ENCODE results near the gene TIMM17B.

The TIMM17B gene

DNA sequence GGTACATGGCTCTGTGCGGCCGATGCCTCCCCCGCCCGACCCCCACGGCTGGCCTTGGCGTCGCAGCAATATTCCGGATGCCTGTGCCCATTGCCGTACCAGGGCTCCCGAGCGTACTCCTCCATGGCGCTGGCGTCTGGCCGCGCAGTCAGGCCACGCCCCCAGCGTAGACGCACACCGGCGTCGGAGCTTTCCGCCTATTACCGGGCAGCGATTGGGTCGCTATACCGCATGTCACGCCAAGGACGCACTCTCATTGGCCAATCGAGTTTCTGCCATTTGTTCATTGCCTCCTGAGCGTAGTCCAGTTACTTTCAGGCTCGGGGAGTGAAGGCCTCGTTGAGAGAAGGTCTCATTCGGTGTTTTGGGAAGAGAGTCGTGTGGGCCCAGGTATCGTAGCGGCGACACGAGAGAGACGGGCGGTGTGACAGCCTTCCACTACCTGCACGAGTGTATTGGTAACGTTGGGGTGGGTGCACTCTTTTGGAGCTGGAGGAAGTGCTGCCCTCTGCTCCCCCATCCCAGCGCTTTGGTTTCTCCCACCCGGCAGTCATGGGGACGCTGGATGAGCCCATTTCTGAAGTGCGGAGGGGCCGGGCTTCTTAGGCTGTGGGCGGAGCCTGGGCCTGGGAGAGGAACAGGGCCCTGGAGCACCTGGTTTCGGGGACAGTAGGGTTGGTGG is at the start of gene TIMM17B, which contains the start of gene PQBP1:
TIMM17B (minus strand) TSS at position 144 of the 682 bp plus-strand sequence; CDS start at position 125, 19 bp downstream.
PQBP1 (plus strand) TSS at position 306 of the 682 bp plus-strand sequence. CDS start 580 bp downstream, outside the sequence.
- peak; percentile 87 for DNase-seq (ENCODE audit: low spot score)

DNA sequence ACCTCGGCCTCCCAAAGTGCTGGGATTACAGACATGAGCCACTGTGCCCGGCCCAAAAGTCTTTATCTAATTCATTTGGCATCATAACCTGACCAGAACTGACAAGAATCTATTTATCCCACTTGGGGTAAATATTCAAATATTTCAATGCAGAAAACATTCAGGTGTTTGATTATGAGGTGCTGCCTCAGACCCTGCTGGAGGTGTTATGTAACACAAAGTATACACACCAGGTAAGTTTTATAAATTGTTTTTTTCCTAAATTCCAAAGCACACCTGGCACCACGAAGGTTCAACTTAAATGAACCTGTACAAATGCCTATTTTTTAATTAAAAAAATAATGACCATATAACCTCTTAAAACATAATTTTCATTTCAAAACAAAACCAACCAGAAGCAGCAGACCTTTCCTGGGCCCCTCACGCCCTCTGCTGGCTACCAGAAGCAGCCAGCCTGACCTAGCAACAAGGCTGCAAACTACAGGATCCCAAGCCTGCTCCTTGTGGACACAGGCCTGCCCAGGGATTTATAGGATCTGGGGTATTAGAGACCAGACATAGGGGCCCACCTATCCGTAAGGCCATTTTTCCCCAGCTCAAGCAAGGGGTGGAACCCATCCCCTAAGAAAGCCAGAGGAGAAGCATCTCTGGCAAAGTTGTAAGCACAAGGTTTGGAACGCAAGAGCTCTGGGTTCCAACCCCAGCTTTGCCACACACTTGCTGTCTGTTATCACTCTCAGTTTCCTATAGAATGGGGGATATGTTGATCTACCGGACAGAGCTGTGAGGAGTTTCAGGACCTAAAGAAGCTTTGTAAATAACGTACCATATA is 48.2 kb upstream of the TIMM17B start:
- DNase-seq (ENCODE audit: low spot score): peak; percentile 42

DNA sequence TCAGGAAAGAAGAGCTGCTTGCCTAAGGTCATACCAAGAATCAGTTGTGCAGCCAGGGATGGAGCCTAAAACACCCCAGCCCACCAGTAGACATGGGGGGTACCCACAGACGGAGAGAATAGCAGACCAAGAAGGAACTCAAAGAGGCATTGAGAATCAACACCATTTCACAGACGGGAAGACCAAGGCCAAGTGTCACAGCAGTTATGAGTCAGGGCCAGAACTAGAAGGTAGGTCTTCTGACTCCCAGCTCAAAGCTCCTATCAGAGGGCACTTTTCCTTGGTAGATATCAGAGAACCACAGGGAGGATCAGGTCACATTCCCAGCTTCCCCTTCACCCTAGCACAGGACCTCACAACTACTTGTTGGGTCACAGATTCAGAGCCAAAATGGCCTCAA is 45.3 kb upstream of the TIMM17B start:
- no peak for DNase-seq (ENCODE audit: low spot score)

DNA sequence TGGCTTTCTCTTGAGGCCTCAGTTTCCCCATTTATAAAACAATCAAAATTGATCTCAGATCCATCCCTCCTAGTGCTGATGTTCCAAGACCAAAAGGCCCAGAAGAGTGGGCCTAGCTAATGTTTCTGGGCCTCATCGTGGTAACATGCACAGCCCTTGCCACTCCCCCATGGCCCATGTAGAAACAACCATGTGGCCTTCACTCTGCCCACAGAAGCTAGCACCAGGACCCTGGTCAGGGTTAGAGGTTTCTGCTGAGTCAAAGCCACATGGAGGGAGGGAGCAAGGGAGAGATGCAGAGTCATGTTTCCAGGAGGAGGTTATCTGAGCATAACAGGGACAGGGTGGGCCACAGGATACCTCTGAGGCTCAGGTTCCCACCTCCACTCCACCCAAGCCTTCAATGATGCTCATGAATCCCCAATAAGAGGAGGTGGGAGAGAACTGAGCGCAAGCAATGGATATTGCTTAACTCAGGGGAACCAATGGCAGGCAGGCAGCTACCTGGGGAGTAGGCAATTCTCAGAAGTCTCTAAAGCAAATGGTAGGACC is 42.9 kb upstream of the TIMM17B start:
- DNase-seq (ENCODE audit: low spot score): no peak

DNA sequence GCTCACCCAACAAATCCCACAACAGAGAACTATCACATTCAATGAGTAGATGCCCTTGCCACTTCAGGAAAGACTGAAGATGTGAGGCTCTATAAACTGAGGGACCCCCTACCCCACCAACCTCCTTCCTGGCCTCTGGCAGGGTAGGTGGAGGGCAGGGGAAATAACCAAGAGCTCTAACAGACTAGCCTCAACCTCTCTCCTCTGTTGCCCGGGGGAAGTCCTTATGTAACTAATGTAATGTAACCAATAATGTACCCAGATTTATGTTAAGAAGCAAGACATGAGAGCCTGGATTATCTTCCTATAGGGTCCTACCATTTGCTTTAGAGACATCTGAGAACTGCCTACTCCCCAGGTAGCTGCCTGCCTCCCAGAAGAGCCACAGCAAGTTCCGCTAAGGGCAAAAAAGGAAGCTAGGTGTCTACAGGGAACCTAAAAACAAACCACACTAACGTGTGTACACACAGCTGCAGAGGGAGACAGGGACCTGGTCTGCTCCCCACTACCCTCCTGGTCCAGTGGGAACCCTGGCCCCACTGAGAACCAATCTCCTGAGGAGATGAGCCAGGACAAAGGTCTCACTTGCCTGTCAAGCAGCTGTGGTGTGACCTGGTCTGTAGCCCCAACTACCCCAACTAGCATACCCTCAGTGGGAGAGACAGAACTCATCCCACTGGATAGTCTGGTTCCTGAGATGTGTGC is 42.1 kb upstream of the TIMM17B start:
- no peak for DNase-seq (ENCODE audit: low spot score)

DNA sequence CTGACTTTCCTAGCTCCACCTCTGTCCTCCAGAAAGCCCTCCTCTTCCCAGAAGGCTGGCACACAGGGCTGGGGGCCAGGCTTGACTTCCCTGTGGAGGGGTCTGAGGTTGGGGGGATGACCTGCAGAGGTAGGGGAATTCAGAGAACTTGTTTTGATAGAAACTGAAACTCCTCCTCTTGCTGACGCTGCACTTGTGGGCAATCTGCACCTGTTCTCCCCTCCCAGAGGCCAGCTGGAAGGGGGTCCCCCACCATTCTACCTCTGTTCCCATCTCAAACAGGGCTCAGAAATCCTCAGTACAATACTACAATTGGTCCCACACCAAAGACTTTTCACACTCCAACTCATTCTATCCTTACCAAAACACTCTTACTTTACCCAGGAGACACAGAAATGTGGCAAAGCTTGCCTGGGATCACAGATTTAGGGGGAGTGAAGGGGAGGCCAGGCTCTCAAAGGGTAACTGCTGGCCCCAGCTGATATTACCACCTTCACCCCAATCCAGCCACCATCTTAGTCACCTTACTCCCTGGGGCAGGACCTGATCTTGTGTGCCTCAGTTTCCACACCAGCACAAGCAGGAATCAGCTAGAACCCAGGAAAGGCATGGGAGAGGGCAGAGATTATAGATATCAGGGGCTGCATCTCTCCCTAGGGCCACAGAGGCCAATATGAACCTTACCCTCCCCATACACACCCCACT is 41.3 kb upstream of the TIMM17B start:
- DNase-seq (ENCODE audit: low spot score): no peak

DNA sequence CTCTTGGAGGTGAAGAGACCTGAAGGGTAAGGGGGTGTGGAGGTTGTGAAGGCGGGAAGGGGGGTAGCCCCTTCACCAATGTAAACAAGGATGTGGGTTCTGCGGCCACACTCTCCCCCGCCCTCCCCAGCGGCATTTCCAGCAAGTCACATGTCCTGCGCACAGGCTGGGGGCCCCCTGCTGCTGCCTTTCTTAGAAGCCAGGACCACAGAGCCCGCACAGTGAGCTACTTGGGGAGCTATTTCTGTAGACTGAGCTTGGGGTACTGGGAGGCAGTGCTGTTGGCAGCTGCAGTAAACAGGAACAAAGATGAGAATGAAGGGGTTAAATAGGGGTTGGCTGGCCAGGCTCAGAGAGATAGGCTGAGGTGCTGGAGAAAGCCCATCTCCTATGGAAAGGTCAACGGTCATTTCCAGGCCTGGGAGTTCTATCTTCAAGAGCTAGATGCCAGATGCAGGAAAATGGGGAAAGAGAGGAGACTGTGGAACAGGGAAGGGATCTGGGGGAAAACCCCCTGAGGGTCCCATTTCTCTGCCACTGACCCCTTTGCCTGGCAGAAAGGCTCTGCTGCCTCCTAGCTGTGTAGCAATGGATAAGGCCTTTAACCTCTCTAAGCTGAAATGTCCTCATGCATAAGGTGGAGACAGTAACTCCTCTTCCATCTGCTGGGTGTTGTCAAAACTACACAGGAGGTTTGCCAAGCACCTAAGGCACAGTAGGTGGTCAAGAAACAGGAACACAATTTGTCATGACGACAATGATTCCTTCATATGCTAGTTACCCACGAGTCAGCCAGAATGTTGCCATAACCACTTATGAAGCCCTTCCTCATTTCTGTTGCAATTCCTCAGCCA is 39.7 kb upstream of the TIMM17B start:
- DNase-seq (ENCODE audit: low spot score): no peak

DNA sequence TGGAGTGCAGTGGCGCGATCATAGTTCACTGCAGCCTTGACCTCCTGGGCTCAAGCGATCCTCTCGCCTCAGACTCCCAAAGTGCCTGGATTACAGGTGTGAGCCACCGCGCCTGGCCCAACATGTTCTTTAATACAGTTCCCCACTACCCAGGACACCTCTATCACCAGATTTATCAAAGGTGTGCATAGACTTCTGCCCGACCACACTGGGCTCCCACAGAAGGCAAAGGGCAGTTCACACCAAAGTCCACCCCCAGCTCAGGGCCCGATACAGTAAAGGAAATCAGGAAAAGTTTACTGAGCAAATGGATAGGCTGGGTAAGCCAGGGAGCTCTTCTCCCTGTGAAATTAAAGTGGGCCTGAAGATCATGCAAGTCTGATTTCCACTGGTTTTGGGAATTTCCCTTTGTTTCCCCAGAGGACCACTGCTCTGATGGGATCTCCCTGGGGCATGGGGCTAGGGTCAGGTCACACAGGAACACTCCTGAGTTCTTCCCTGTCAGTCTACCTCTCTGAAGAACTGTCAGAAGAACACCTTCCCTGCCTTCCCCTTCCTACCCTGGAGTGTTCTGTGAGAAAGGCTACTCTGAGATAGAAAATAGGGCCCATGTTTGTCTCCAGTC is 39.0 kb upstream of the TIMM17B start:
- no peak for DNase-seq (ENCODE audit: low spot score)

DNA sequence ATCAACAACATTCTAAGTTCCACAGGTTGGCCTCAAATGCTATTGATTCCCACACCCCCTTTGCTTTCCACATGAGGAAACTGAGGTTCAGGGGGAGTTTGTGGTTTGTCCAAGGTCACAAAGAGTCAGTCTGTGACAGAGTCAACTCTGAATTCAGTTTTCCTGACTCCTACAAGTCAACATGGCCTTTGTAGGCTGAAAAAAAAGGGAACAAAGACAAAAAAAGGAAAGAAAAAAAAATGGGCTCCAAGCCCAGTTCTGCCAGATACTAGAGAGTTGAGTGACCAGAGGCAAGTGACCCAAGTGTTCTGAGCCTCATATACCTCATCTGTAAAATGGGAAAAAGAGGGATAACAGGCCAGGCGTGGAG is 37.7 kb upstream of the TIMM17B start:
- no peak for DNase-seq (ENCODE audit: low spot score)

DNA sequence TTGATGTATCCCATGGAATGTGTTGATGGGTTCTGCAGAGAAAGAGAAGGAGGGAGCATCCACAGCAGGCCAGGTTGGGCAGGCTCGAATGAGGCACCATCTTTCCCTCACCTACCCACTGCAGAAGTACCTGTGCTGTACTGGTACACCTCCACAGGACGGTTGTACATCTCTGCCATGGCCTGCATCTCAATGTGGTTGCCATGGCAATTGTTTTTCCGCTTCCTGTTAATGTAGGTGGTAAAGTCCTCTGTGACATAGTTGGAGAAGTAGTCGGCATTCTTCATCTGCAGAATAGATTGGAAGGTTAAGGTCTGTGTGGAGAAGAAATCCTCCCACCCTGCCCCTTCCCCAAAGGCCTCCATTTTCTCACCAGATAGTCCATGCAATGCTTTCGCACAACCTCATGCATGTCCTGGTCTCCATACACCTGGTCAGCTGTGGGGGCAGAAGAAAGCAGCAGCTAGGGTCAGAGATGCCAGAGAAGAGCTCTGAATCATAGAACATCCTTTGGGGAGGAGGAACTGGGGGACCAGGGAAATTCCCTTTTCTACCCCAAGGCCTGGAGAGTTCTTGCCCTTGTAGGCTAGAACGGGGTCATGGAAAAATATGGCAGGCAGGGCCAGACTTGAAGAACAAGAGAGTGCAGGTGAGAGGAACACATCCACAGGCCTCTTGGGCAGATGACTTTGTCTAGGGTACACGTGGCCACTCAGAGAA is 37.2 kb upstream of the TIMM17B start:
- DNase-seq (ENCODE audit: low spot score): no peak

DNA sequence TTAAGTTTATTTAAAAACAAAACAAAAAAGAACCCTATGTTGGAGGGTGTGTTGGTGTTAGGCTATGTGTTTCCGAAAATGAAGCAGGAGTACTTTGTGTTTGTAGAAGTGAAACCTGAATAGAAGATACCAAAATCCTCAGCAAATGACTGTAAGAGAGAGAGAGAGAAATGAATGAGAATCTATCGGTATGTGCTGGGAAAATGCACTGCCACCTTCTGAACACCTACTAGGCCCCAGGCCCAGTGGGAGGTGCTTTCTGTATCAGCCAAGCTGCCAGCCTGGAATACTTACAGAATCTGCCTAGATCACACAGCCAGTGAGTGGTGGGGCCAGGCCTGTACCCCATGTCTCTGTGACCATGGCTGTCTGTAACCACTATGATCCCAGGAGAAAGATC is 36.2 kb upstream of the TIMM17B start:
- DNase-seq (ENCODE audit: low spot score): no peak

DNA sequence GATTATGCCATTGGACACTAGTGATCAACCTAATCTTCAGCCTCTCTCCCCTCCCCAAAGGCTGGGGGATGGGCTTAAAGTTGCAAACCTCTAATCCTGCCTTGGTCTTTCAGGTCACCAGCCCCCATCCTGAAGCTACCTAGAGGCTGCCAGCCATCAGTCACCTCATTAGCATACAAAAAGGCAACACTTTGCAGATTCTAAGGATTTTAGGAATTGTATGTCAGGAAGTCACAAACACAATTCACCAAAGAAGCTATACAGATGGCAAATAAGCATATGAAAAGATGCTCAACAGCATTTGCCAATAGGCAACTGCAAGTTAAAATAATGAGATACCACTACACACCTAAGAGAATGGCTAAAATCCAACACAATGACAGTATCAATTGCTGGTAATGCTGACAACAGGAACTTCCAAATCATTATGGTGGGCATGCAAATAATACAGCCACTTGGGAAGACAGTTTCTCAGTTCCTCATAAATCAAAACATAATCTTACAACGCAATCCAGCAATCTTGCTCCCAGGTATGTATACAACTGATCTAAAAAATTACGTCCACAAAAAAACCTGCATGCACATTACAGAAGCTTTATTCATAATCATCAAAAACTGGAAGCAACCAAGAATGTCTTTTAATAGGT is 30.3 kb upstream of the TIMM17B start:
- no peak for DNase-seq (ENCODE audit: low spot score)

DNA sequence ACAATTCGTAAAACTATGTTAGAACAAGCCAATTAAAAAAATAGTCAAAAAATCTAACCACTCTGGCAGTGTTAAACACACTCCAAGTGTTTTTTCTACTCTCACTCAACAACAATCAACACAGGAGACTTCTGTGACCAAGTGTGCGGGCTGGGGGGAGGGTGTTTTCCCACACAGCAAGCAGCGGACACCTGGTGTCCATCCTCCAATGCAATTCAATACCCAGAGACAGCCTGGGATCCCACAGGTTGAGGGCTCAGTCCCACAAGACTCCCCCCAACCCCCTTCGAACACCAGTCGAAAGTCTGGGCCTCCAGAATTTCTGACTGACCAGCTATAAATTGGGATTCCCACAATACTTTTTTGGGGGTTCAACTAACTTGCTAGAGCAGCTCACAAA is 29.6 kb upstream of the TIMM17B start:
- no peak for DNase-seq (ENCODE audit: low spot score)

DNA sequence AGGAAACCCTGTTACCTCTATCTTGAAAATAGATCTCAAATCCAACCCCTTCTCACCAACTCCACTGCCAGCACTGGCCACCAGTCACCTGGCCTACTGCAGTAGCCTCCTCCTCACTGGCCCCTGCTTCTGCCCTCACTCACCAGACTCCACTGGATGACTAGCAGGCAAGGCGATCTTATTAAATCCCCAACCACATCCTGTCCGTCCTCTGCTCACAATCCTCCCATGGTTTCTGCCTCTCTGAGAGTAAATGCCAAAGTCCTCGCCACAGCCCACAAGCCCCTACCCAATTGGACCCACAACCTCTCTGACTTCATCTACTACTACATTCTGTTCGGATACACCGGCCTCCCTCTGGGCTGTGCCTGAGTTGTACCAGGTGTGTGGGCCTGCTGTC is 26.7 kb upstream of the TIMM17B start:
- no peak for DNase-seq (ENCODE audit: low spot score)

DNA sequence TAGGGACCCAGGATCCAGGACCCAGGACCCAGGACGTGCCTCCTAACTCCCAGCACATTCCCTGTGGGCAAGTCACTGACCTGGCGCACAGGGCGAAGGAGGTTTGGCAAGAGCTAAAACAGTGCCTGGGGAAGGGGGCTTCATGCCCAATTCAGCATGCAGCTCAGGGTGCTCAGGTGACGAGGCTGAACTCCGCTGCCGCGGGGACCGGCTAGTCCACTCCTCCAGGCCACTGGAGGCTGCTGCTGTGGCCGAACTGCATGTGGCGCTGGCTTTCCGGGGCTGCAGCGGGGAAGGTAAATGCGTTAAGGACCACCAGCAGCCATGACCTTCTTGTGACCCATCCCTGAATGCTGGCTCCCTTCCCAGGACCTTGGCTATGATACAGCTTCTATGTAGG is 26.2 kb upstream of the TIMM17B start:
- no peak for DNase-seq (ENCODE audit: low spot score)

DNA sequence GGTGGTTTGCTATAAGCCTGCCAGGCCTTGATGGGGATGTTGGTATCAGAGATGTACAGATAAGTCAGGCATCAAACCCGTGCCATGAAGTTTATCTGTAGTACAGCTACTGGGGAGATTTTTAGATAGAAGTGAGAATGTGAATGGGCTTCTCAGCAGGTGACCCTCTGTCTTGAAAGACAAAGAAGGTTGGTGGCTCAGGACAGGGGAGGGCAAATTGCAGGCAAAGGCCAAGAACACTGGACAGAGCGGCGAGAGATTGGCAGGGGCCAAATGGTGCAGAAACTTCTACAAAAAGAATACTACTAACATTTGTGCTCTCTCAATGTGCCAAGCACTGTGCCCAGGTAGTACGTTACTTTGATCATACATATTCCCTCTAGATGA is 23.1 kb upstream of the TIMM17B start:
- no peak for DNase-seq (ENCODE audit: low spot score)

DNA sequence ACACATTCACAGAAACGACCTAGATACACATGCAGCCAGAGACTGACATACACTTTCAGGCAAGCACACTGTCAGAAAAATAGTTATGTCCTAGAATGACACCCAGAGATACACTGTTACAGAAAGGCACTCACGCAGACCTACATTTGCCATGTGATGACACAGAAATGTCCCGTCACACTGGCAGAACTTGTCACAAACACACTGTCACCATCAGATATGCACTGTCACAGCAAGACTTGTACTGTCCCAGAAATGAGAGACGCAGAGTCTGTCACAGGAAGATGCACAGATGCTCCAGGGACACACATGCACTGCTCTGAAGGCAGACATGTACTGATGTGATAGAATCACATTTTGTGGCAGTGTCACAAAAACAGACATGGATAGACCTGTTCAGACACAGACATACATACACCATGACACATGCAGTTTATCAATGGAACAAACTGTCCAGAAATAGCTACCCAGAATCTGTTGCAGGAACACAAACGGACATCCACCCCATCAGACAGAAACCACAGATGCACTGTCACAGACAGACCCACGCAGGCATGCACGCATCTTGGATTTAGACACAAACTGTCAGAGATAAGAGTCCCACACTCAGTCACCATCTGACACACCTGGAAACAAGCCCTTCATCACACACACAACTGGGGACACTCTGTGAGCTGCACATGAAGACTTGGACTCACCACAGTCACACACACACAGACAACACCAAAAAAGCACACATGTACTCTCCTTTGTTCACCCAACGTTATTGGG is 22.6 kb upstream of the TIMM17B start:
- no peak for DNase-seq (ENCODE audit: low spot score)

DNA sequence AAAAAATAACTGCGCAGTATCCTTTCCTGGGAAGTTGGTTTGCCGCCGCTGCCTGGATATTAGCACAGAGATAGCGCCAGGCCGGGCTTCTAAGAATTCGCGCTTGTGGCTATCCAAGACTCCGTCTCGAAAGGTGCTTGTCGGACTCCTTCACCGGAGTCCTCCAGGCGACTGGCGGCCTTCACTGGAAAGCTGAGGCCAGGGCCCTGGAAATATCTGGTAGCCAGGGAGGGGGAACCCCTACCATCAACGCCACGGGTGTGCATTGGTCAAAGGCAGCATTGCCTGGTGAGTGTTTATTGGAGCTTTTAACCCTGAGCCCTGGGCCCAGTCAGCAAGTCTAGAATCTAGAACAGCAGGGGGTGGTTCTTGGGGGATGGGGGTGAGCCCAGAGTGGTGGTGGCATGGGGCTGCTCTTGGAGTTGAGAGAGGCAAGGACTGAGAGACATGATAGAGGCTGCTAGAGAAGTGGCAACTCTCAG is 21.8 kb upstream of the TIMM17B start:
- DNase-seq (ENCODE audit: low spot score): no peak
